GM20000 (cell line): ENCODE data around the gene GALNT3.

Experiments used
- DNase-seq: peaks from one replicate; pipeline ENCODE4 v3.0.0; 2012; ENCODE audit warnings: low spot score
- TF ChIP-seq, protein P1 (sequence below): IDR thresholded peaks from 2 replicates; pipeline ENCODE4 v1.5.1; 2012; ENCODE audit warnings: mild to moderate bottlenecking, control low read depth; ENCODE audit errors: extremely low read depth, missing control alignments

The GALNT3 gene

DNA sequence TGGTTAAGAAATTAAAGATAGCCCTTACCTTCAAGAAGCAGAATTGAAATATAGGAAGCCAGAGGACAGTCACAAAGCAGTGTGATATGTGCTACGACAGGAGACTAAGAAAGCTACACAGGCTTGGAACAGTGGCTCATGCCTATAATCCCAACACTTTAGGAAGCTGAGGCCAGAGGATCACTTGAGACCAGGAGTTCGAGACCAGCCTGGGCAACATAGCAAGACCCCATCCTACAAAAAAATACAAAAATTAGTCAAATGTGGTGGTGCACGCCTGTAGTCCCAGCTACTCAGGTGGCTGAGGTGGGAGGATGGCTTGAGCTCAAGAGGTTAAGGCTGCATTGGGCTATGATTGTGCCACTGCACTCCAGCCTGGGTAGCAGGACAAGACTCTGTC is 21.9 kb downstream of the GALNT3 start:
- no peak for DNase-seq
- TF ChIP-seq, protein P1, sequence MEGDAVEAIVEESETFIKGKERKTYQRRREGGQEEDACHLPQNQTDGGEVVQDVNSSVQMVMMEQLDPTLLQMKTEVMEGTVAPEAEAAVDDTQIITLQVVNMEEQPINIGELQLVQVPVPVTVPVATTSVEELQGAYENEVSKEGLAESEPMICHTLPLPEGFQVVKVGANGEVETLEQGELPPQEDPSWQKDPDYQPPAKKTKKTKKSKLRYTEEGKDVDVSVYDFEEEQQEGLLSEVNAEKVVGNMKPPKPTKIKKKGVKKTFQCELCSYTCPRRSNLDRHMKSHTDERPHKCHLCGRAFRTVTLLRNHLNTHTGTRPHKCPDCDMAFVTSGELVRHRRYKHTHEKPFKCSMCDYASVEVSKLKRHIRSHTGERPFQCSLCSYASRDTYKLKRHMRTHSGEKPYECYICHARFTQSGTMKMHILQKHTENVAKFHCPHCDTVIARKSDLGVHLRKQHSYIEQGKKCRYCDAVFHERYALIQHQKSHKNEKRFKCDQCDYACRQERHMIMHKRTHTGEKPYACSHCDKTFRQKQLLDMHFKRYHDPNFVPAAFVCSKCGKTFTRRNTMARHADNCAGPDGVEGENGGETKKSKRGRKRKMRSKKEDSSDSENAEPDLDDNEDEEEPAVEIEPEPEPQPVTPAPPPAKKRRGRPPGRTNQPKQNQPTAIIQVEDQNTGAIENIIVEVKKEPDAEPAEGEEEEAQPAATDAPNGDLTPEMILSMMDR = no peak

DNA sequence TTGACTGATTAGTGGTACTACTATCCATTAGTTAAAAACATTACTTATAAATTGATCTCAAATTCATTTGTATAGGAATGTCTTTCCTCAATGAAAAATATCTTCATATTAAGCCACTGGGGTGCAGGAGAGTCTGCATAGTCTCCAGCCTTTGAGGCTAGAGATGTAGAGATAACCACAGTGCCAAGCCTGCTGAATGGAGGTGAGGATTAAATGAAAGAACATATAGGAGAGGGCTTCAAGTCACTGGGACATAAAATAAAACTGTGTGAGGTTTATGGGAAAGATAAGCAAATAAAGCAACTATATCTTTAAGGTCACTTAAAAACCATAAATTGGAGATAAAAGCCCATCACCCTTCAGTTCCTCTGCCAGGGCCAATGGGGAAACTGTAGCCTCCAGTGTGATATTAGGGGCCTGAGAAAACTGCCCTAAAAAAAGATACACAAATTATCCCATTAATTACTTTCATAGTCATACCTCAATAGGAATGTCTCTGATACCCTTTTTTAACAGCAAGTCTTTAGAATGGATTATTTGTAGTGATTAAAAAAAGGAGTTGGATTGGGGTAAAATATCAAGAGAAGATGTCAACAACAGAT is 27.6 kb downstream of the GALNT3 start:
- TF ChIP-seq, protein P1 = no peak
- no peak for DNase-seq

DNA sequence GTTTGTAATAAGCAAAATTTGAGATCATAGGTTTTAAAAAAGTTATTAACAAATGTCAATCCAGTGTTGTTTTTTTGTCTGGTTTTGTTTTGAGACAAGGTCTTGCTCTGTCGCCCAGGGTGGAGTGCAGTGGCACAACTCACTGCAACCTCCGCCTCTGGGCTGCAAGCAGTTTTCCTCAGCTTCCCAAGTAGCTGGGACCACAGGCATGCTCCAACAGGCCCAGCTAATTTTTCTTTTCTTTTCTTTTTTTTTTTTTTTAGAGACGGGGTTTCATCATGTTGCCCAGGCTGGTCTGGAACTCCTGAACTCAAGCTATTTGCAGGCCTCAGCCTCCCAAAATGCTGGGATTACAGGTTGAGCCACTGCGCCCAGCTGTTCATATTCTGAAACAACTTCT is 31.3 kb downstream of the GALNT3 start:
- DNase-seq = no peak
- TF ChIP-seq, protein P1 = no peak

DNA sequence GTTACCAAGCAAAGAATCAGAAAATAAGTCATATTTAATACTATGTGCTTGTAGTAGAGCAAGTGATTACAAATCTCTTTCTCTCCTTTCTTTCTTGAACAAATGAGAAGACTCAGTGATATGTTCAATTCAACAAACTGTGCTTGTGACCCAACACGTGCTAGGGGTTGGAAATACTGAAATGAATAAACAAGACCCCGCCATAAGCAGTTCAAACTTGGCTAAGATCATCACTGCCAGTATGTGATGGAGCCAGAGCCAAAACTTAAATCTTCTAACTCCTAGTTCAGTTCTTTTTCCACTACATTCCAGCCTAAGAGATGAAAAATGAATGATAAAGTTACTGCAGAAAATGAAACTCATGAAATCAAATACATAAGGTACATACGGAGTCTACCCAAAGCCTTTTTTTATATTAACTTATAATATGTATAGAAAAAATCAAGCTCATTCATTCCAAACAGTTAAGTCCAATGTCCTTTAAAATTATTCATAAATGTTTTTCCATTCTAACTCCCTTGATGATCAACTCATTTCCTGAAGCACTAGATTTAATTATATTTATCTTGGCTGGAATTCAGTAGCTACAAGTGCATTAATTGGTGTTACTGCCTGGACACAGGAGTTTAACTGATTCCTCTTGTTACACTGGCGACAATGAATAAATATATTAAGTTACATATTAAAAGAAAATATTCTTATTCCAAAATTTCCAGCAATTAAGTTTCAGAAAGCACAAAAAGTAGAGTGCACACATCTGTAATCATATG is 36.0 kb downstream of the GALNT3 start:
- TF ChIP-seq, protein P1 = no peak
- no peak for DNase-seq

DNA sequence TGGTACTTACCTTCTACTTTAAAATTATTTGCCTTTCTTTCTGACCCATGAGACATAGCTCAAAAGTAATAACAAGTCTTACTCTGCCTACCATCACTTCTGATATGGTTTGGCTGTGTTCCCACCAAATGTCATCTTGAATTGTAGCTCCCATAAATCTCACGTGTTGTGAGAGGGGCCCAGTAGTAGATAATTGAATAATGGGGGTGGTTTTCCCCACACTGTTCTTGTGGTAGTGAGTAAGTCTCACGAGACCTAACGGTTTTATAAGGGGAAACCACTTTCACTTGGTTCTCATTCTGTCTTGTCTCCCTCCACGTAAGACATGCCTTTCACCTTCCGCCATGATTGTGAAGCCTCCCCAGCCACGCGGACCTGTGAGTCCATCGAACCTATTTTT is 47.5 kb downstream of the GALNT3 start:
- DNase-seq = no peak
- TF ChIP-seq, protein P1 = no peak

DNA sequence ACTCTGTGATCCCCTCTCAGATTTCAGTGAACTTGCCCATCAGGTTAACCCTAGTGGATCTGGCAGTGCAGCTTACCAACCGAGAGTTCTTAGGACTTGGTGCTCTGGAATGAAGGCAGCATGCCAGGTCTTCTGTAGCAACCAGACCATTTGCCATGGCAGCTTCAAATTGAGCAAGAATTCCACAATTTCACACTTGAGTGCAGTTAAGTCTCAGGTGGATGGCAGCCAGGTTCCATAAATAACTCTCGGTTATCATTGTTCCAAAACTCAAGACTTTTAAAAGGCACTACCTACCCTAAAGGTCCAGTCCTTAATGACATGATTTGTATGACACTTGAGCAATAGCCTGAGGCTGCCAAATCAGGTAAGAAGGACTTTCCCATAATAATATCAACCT is 48.1 kb downstream of the GALNT3 start:
- TF ChIP-seq, protein P1 = no peak

DNA sequence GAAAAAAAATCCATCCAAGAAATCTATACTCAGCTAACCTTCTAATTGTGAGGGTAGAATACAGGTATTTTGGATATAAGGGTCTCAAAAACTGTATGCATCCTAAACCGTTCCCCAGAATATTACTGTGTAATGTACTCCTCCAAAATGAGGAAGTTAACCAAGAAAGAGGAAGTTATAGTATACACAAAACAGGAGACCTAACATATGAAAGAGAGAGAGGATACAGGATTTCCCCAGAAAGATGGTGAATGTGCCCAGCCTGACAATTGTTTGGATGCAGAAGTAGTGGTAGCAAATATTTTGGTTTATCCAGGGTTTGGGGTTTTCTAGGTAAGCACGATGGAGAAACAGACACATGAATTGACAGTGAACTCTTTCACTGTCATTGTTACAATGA is 50.6 kb downstream of the GALNT3 start:
- TF ChIP-seq, protein P1 = no peak
- peak; percentile 27 for DNase-seq

More for the DNA sequence above, 48.1 kb downstream of the GALNT3 start:
- DNase-seq = no peak
